ENCODE results near the gene ERICH4.

DNA sequence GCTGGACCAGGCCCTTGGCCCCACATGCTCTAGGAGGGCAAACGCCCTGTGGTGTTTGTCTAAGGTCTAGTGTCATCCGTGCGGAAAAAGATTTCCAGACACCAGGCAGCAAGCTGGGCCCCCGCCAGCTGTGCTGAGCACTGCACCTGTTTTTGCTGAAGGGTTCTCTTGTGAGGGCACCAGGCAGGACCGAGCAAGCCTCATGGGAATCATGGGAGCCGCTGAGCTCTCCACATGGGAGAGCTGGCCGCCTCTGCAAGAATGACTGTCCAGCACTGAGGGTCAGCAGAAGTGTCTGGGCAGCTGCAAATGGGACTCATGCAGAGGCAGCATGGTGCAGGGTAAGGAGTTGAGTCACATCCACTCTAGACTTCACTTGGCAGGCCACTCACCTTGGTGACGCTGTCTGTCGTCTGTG is 27.8 kb upstream of the ERICH4 start:
- TF ChIP-seq POLR2A (IDR thresholded peaks at IDR 0.05) (no peak), EP300 (IDR thresholded peaks at IDR 0.05) (no peak)
- TF ChIP-seq, protein P1, sequence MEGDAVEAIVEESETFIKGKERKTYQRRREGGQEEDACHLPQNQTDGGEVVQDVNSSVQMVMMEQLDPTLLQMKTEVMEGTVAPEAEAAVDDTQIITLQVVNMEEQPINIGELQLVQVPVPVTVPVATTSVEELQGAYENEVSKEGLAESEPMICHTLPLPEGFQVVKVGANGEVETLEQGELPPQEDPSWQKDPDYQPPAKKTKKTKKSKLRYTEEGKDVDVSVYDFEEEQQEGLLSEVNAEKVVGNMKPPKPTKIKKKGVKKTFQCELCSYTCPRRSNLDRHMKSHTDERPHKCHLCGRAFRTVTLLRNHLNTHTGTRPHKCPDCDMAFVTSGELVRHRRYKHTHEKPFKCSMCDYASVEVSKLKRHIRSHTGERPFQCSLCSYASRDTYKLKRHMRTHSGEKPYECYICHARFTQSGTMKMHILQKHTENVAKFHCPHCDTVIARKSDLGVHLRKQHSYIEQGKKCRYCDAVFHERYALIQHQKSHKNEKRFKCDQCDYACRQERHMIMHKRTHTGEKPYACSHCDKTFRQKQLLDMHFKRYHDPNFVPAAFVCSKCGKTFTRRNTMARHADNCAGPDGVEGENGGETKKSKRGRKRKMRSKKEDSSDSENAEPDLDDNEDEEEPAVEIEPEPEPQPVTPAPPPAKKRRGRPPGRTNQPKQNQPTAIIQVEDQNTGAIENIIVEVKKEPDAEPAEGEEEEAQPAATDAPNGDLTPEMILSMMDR (IDR thresholded peaks at IDR 0.05) = no peak

Measured in suprapubic skin (tissue), 3 donors.